Activated gamma-delta T cell (primary cell): ENCODE results near the gene MPZL3.

Source experiments
- DNase-seq: peaks from one replicate; lab custom pipeline; 2025; lab: John Stamatoyannopoulos, UW
- total RNA-seq, 2 donors: gene quantifications; one replicate each; lab custom pipeline; 2026; lab: John Stamatoyannopoulos, UW

Gene MPZL3, protein sequence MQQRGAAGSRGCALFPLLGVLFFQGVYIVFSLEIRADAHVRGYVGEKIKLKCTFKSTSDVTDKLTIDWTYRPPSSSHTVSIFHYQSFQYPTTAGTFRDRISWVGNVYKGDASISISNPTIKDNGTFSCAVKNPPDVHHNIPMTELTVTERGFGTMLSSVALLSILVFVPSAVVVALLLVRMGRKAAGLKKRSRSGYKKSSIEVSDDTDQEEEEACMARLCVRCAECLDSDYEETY
- 192 to 229 reads per million in 2 donors for total RNA-seq

DNA sequence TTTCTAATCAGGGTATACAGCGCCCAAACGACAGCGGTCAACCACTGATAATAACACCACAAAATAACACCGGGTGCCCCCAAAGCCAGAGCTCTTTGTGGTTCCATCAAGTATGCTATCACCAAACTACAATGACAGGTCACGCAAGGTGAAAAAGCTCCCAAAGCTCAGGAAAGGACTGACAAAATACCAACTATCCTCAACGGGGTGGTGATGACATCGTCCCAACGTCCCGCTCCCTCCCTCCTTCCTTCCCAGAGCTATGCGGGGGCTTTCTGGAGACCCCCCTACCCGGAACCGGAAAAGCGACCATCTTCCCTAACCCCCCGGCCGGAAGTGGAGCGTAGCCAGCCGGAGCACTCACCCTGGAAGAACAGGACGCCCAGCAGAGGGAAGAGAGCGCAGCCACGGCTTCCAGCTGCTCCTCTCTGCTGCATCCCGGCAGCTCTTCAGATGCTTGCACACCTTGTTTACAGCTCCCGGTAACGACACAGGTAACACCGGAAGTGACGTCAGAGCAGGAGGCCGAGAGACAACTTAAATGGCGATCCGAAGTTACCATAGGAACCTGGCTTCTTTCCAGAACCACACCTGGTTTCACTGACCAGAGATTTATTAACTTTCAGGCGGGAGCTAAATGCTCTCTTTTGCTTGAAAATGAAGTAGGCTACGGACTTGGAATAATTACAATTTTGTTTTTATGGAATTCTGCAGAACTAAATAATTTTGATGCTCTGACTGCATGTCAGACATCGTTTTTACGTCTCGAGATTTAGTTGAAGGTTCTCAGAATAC, at the start of gene MPZL3:
Gene MPZL3, minus strand, starts transcription at position 508 of the 795 bp plus-strand sequence. Its CDS starts 71 bp downstream, at position 437.
- peak; percentile 18 for DNase-seq

DNA sequence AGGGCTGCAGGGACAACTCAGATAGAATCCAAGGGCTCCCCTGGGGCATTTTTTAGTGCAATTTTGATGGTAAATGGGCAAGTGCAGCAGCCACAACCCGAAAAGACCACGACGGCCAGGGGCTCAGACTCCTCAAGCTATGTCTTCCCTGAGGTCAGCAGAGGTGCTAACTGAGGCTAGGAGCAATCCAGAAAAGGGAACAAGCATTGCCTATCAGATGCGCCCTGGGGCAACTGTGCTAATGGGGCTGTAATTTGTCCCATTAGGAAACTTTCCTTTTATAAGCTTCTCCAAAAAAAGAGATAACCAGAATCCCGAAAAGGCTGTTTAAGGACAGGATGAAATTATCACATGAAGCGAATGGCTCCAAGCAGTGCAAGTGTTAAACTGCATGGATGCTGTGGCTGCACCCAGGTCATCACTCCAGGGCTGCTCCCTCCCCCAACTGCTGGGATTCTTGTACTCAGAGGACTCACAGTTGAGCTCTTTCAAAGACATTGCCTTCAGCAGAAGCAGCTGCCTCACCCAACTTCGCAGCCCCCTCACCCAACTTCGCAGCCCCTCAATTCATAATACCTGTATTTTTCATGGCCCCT, 49.5 kb upstream of the MPZL3 start:
- DNase-seq, result no peak

DNA sequence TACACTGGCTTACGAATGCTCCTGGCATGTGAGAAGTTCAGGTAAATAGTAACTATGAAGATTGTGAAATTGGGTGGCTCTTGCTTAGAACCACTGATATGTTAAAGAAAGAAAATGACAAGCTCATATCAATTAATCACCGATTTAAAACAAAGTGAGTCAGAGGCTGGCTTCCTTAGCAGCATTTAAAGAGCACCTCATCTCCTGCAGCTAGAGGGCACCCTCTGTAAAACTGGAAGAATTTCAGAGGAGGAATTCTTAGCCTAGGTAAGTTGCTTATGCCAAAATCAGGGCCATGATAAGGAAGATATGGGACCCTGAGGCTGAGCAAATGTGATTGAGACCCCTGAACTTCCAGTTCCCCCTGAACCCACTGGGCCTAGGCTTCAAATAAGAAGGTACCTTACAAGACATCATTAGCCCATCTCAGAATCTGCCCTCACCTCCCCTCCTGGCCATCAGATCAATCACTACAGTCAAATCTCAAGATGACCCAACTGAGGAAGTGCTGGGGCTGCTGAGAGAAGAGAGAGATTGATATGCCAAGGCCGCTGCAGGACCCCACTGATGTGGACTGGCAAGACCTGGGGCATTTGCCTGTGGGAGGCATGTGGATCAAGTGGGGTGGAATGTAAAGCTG, 43.8 kb upstream of the MPZL3 start:
- DNase-seq, result no peak

DNA sequence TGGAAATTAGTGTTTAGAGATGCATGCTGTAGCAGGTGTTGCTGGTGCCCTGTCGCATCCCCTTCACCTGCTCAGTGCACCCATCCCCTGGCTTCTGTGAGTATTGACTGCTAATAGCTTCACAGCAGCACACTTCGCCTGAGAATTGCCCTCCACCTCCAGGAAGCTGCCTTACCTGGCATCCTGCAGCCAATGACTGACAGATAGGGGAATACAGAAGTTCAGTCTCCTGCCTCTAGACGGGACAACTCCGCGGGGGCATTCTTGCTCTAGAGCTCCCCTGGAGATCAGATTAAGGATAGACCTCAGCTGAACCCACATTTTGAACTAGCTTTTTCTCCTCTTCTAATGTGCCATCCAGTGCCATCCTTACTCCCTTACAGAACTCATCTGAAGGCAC, 43.0 kb upstream of the MPZL3 start:
- DNase-seq, result no peak

DNA sequence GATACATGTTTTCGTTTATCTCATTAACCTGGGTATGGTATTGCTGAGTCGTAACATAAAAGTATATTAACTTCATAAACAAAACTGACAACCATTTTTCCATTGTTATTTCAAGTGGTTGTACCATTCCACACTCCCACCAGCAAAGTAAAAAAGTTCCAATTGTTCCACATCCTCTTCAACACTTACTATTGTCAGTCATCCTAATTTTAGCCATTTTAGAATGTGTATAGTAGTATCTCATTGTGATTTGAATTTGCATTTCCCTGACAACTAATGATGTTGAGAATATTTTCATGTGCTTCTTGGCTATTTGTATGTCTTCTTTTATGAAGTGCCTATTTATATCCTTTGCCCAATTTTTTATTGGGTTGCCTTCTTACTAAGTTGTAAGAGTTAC, 41.9 kb upstream of the MPZL3 start:
- DNase-seq, result no peak

DNA sequence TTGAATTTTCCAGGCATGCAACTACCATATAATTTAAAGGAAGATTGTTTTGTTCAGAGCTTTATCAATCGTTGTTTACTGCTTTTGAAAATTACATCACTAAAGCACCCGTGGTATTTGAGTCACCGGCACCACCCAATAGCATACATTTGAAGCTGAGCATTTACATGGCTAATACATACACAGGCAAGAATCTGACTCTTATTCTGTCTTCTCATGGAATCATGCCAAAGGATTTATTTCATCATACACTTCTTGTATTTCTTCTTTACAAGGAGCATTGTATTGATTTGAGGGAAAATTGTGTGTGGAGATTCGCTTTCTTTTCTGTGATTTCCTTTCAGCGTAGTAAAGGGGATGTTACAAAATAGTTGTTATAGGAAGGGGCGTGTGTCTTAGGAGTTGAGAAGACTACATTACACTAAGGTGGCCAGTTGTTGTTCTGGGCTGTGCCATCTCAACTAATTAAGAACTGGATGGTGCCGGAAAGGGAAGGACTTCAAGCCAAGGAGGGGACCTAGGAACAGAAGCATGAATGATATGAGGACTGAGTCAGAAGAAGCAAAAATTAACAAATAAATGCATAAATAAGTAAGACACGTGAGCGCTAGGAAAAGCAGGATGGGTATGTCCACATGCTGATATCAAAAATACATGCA, 39.4 kb upstream of the MPZL3 start:
- no peak for DNase-seq

DNA sequence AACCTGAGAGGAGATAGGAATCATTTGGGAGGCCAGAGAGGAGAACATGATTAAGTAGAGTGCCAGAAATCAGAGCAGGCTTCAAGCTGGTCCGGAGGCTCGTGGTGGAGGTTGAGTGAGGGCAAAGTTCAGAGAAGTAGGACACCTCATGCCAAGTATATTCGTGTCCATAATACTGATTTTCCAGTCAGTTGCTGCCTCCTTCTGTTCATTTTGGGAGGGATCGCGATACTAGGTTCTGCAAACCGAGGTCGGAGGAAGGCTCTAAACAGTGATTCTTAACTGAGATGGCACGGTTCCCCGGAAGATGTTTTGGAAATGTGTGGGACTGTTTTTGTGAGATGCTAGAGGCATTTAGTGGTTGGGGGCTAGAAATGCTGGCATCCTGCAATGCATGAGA, 38.8 kb upstream of the MPZL3 start:
- no peak for DNase-seq

DNA sequence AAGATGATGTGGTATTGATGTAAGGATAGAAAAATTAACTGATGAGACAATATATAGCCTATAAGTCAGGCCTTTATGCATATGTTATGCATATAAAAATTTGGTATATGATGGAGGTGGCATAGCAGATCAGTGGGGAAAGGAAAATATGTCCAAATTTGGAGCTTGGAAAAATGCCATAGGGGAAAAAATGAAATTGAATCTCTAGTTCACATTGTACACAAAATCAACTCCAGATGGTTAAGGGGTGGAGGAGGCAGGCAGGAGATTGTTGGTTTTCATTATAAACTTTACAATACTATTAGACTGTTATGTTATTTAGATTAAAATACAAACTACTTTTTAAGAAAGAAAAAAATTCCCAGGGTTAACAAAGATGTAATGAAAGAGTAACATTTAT, 37.2 kb upstream of the MPZL3 start:
- DNase-seq, result no peak

DNA sequence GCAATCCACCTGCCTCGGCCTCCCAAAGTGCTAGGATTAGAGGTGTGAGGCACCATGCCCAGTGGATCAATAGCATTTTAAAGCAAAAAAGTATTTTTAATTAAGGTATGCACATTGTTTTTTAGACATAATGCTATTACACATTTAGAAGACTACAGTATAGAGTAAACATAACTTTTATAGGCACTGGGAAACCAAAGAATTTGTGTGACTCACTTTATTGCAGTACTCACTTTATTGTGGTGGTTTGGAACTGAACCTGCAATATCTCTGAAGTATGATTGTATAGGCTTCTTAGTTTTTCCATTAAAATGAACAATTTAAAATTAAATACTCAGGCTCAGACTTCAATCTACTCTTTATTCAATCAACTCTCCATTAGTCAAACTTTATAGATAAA, 34.8 kb upstream of the MPZL3 start:
- no peak for DNase-seq

DNA sequence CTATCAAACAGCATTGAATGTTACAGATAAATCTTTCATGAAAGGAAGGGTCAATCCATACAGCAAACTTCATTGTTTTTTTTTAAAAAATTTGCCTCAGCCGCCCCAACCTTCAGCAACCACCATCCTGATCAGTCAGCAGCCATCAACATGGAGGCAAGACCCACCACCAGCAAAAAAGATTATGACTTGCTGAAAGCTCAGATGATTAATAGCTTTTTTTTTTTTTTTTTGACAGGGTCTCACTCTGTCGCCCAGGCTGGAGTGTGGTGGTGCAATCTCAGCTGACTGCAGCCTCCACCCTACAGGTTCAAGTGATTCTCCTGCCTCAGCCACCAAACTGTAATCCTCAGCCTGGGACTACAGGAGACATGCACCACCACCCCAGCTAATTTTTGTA, 34.4 kb upstream of the MPZL3 start:
- no peak for DNase-seq

DNA sequence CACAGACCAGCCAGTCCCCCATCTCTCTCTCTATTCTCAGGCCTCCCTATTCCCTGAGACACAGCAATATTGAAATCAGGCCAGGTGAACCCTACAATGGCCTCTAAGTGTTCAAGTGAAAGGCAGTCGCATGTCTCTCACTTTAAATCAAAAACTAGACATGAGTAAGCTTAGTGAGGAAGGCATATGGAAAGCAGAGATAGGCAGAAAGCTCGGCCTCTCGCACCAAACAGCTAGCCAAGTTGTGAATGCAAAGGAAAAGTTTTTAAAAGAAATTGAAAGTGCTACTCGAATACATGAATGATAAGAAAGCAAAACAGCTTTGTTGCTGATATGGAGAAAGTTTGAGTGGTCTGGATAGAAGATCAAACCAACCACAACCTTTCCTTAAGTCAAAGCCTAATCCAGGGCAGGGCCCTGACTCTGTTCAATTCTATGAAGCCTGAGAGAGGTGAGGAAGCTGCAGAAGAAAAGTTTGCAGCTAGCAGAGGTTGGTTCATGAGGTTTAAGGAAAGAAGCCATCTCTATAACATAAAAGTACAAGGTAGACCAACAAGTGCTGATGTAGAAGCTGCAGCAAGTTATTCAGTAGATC, 31.7 kb upstream of the MPZL3 start:
- DNase-seq, result no peak

DNA sequence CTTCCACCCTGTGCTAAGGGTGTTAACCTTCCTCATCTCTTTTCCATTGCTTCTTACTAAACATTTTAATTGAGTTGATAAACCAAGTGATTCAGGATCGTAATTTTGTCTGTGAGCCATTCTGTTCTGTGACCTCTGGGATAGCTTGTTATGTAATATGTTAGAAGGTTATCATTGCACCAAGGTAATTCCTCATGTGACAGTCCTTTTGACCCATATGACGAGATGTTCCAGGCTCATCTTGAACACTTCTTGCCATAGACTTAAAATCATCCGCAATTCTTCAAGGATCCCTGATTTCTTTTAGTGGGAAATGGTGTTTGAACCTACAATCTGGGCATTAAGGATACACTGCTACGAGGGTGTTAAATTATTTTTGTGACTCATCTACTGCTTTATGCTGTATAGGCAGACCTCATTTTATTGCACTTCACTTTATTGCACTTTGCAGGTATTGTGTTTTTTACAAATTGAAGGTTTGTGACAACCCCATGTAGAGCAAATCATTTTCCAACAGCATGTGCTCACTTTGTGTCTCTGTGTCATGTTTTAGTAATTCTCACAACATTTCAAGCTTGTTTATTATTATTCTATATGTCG, 31.0 kb upstream of the MPZL3 start:
- no peak for DNase-seq

DNA sequence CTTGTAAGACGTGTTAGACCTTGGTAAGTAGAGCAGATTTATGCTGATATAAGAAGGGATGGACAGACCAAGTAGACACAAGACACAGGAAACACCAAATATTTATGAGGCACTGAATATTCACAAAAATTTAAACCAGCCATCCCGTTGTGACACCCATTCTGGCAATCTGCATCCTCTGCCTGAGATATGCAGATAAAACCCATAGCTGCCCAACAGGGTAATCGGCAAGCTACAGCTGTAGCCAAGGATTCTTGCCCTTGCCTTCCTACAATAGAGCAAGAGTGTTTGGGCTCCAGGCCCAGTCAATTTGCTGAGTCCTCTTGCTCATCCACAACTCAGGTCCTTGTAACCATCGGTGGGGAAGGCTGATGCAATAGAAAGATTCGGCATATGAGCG, 30.4 kb upstream of the MPZL3 start:
- DNase-seq, result no peak

DNA sequence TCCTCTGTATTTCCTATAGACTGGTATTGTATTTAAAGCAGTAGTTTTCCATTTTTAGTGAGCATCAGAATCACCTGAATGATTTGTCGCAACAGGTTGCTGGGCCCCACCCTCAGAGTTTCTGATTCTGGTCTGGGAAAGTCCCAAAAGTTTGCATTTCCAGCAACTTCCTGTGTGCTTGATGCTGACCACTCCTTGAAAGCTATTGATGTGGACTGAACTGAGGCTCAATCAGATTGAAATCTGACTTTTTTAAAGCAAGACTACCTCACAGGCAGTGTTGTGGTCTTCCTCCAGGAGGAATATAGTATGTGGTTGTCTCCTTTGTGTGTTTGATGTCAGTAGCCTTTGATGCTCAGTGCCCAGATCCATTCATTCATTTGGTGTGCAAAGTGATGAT, 29.1 kb upstream of the MPZL3 start:
- DNase-seq, result no peak

DNA sequence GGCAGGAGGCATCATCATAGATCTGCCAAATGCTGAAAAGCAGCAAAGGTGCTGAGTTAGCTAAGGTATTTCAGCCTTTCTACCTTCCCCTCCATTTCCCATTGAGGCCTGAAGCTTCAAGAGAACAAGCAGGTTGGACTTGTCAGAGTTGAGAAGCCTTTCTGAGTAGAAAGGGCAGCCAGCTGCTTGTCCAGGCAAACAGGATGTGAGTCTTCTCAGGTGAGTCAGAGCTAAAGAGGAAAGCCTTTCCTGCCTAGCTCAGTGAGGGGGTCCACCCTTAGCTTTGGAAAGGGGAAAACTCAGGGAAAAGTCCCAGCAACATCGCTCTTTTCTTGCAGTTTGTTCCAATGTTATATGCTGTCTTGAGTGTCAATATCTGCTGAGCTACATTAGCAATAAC, 25.1 kb upstream of the MPZL3 start:
- no peak for DNase-seq

DNA sequence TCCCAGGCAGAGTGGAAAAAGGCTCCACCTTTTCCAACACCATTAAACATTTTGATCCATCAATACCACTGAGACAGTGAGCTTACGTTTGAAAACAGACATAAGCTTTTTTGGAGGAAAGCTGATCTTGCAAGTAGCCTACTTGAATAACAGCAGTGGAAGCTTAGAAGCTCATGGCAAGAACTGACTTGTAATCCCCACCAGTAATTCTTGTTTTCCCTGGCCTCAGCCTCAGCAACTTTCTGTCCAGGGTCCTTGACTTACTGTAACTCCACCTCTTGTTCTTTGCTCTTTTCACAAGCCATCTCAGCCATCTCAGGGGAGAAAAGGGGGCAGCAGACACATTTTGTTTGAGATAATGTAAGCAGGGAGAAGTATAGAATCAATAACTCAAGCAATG, 24.3 kb upstream of the MPZL3 start:
- no peak for DNase-seq

DNA sequence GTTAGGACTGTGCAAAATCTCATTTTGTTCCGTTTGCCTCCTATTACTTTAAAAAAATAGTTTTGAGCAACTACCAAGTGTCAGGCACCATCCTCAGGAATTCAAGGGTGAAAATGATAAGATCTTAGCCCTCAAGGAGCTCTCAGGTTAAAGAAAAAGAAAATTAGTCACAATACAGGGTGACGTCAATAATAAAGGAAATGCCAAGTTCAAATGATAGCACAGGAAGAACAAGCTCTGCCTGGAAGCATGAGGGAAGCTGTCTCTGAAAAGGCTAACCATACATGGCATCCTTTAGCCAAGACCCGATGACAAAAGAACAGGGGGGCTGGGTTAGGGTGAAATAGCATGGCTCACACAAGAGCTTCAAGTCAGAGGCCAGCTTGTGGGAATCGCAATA, 23.0 kb upstream of the MPZL3 start:
- no peak for DNase-seq

DNA sequence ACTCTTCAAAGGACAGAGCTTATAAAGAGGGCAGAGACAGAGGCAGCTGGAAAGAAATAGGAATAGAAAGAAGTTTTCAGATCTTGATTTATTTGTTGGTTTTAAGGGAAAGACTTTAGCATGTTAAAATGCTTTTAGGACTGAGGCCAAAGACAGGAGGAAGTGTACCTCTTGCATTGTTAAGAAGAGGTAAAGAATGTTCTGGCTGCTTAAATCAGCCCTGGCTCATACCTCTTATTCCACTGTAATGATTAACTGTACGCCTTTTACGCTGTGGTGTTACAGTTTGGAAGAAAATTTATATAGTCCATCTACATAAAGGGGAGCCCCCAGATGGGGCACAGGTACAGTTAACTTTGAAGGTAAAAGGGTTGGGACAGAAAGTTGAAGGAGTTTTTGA, 22.0 kb upstream of the MPZL3 start:
- DNase-seq, result no peak

DNA sequence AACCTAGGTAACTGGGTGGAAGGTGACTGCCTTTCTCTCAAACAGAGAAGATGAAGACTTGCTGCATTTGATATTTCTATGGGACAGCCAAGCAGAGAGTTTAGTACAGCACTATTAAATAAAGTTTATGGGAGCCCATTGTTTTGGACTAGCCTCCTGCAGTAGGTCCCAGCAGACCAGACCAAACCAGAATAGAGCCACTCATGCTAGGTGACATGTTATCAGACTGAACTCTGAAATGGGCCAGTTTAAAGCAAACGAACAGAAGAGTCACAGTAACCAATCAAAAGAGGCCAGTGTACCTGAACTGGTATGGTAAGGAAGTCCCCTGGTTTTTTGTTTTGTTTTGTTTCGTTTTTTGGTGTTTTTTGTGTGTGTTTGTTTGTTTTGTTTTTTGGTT, 19.8 kb upstream of the MPZL3 start:
- DNase-seq, result no peak

DNA sequence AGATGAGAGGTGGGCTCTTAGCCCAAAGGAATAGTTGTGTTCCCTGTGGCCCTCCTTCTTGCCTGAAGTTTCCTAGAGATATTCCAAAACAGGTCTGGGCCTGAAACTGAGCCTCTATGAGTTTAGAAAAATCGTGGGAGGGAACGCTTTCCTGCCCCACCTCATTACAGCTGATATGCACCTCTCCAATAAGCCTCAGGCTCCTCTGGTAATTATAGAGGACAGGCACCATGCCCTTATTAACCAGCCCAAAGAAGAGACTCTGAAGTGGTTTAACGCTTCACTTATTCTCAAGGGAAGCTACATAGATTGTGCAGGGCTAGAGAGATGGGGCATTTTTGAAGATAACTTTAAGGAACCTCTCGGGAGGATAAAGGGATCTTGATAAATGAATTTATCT, 15.3 kb upstream of the MPZL3 start:
- no peak for DNase-seq

DNA sequence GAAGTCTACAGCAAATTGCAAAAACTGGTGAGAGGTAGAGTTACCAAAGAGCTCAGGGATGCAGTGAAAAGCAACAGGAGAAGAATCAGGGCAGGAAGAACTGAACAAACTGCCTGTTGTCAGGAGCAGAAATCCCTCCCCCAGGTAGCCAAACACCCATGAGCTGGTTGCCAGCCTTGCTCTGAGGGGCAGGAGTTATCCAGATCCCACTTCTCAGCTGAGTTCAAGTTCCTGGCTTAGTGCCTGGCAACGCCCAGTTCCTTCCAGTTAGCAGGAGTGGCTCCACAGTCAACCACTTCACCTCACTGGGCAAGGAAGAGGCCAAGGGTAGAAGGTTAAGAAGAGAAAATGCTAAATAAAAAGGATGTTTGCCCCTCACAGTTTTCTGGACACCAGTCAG, 13.8 kb upstream of the MPZL3 start:
- no peak for DNase-seq
